ENCODE data around the gene PRKCA. TPM values are rescaled to one million over a fixed set of nuclear protein-coding genes. Genes with fewer than 3 reads are reported as not detected.

PRKCA gene
- total and polyA plus RNA-seq, 10 of the 15 experiments (the other 5 are each of a cell fraction or from before 2014, with no cell fraction given), result 0.11 to 14.6 (median 0.72) TPM

DNA sequence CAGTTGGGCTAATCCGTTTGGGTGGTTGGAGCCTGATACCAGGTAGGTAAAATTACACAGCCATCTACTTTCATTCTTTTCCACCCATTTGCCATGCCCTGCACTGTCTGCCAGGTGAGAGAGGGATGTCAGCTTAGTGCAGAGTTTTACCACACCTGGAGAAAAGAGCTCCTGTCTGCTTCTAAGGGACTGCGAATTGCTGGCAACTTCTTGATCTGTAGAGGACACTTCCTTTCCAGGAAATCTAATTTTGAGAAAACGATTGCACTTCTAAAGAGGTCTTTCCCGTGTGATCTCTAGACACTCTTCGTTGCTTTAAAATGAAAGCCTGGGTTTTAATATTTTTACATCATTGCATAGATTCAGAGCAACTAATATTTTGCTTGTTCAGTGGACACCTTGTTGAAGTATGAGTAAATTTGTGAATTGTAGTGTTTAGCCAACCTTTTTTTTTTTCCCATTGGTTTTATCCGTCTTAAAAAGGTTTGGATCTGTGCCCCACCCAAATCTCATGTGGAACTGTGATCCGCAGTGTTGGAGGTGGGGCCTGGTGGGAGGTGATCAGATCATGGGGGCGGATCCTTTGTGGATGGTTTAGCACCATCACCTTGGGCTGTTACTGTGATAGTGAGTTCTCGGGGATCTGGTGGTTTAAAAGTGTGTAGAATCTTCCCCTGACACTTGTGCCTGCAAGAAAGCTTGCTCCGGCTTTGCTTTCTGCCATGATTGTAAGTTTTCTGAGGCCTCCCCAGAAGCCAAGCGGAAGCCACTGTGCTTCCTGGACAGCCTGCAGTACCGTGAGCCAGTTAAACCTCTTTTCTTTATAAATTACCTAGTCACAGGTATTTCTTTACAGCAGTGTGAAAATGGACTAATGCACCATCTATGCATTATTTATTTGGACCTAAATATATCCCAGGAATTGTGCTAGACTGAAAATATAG lies 104.6 kb downstream of the PRKCA start:
- CTCF ChIA-PET, result no interaction called here
- H3K79me2 ChIP-seq (ENCODE audit: control insufficient read depth, insufficient read depth, low read length), result no peaks in the 10 kb centered on the region
- H3K36me3 ChIP-seq (ENCODE audit: control insufficient read depth in 2 of 2, insufficient read depth in 2 of 2, low read length in 1 of 2), result no peaks in the 10 kb centered on the region
- WGBS (ENCODE audit: insufficient coverage, insufficient replicate concordance, low lambda C conversion rate, missing lambda C conversion rate), result 23% methylated on average over 12 of the region's 12 CpGs
- SMC1A ChIA-PET (ENCODE audit: uncharacterized antibody, unreplicated experiment), result interaction anchor here (0.7 kb wide), 1 partner anchor 66 kb away, joined by 4 read pairs; no protein-coding TSS in a partner anchor
- no peak overlapping the region for H3K4me2 ChIP-seq (ENCODE audit: control insufficient read depth, insufficient read depth)
- FAIRE-seq (no peak), DNase-seq (ENCODE audit: low read depth, low spot score) (no peak), ATAC-seq (no peak)
- H3K4me1 ChIP-seq (ENCODE audit: control insufficient read depth, insufficient read depth, low read length), result no peaks in the 10 kb centered on the region
- intact Hi-C loops (cut with micrococcal nuclease; ENCODE audit: unreplicated experiment) (no loop called here), in situ Hi-C loops (cut with MboI) (no loop called here)
- H4K20me1 ChIP-seq (ENCODE audit: control insufficient read depth, insufficient read depth), result no peaks in the 10 kb centered on the region
- no peaks in the 10 kb centered on the region; a peak in 1 of 4 replicates for H3K27me3 ChIP-seq (replicated peaks in 1 of 2; ENCODE audit: control insufficient read depth in 2 of 2, insufficient read depth in 2 of 2, low read length in 1 of 2)
- POLR2A ChIA-PET, result interaction anchor here (0.7 kb wide), 1 partner anchor 27 kb away, joined by 4 read pairs; no protein-coding TSS in a partner anchor
- TF ChIP-seq TCF7 (IDR thresholded peaks at IDR 0.05; ENCODE audit: borderline replicate concordance) (no peak), TCF12 (IDR thresholded peaks at IDR 0.05; ENCODE audit: low read depth, low read length) (no peak), ZNF217 (IDR thresholded peaks at IDR 0.05) (no peak), RAD21 (IDR thresholded peaks at IDR 0.05; ENCODE audit: insufficient read depth, low read depth, low read length) (no peak), SMAD5 (IDR thresholded peaks at IDR 0.05; ENCODE audit: low read depth) (no peak), MYB (IDR thresholded peaks at IDR 0.05; ENCODE audit: borderline replicate concordance, low read depth, low read length) (no peak), SUPT20H (IDR thresholded peaks at IDR 0.05; ENCODE audit: borderline replicate concordance, control insufficient read depth, low read depth, low read length) (no peak), ZNF274 (IDR thresholded peaks at IDR 0.05; ENCODE audit: insufficient read depth, insufficient read length) (no peak)
- H3K9ac ChIP-seq (ENCODE audit: control insufficient read depth, insufficient read depth, low read length), result no peak overlapping the region
- RAD21 ChIA-PET (ENCODE audit: unreplicated experiment), result interaction anchor here (0.7 kb wide), 1 partner anchor 151 kb away, joined by 4 read pairs; no protein-coding TSS in a partner anchor
- BruUV-seq (replicated peaks), result no TSS peak
- no peak overlapping the region for H2AFZ ChIP-seq (ENCODE audit: control insufficient read depth, low read depth, low read length)
- H3K4me3 ChIP-seq, result no peak overlapping the region
- H3K27ac ChIP-seq (ENCODE audit: control insufficient read depth, insufficient read depth), result no peak overlapping the region
- no peaks in the 10 kb centered on the region for H3K9me3 ChIP-seq (replicated peaks; ENCODE audit: control insufficient read depth, insufficient read depth, low read length)

Measured in GM12878 (cell line).